Spleen (tissue), 11 donors: ENCODE results near the gene HINT2. TPM values are rescaled to one million over a fixed set of nuclear protein-coding genes. Genes with fewer than 3 reads are reported as not detected.
A peak's percentile ranks its signal among the peaks of the same experiment; 100 is the strongest.

Experiments used
- DNase-seq: peaks from one replicate; pipeline ENCODE4 v3.0.0-alpha.2; 2020
- H3K27ac ChIP-seq, 8 donors: fragments of 200-600 bp; sonication (generic) in 7 of 8; 1 replicate in 4 of 8; 2 replicates in 4 of 8; pipeline versions ENCODE4 v1.5.0 to v1.8.0; 2016 to 2021; ENCODE audit warnings: inconsistent platforms in 4 of 8, mild to moderate bottlenecking in 4 of 8, moderate library complexity in 1 of 8
- H3K27me3 ChIP-seq, 7 donors: fragments of 200-600 bp; sonication (generic) in 6 of 7; replicated peaks in 1 of 7; 1 replicate in 4 of 7; 2 replicates in 3 of 7; pipeline versions ENCODE4 v1.5.0 to v1.8.0; 2016 to 2021; ENCODE audit warnings: inconsistent platforms in 3 of 7, mild to moderate bottlenecking in 1 of 7
- H3K36me3 ChIP-seq, 6 donors: fragments of 200-600 bp; sonication (generic) in 5 of 6; 1 replicate in 4 of 6; 2 replicates in 2 of 6; pipeline versions ENCODE4 v1.5.0 to v1.8.0; 2016 to 2021; ENCODE audit warnings: inconsistent platforms in 2 of 6
- H3K4me1 ChIP-seq, 6 donors: fragments of 200-600 bp; sonication (generic) in 5 of 6; 1 replicate in 3 of 6; 2 replicates in 3 of 6; pipeline versions ENCODE4 v1.5.0 to v1.8.0; 2016 to 2021; ENCODE audit warnings: inconsistent platforms in 3 of 6
- H3K4me3 ChIP-seq, 8 donors: fragments of 200-600 bp; sonication (generic) in 7 of 8; 1 replicate in 4 of 8; 2 replicates in 4 of 8; pipeline versions ENCODE4 v1.5.0 to v1.8.0; 2016 to 2021; ENCODE audit warnings: inconsistent platforms in 4 of 8, mild to moderate bottlenecking in 4 of 8, moderate library complexity in 2 of 8
- H3K9me3 ChIP-seq, 8 donors: fragments of 200-600 bp; sonication (generic) in 7 of 8; 1 replicate in 4 of 8; 2 replicates in 4 of 8; pipeline versions ENCODE4 v1.5.0 to v1.8.0; 2016 to 2021; ENCODE audit warnings: inconsistent platforms in 4 of 8
- CTCF ChIP-seq, 11 experiments: fragments of 200-600 bp in 7 of 11; fragments of 450-650 bp in 4 of 11; sonication (generic) in 4 of 11; IDR thresholded peaks in 8 of 11; conservative IDR thresholded peaks in 3 of 11; 1 replicate in 7 of 11; 2 replicates in 4 of 11; pipeline versions ENCODE4 v1.4.0 to v1.8.0; 2016 to 2021; ENCODE audit warnings: antibody characterized with exemption in 11 of 11, inconsistent platforms in 4 of 11, mild to moderate bottlenecking in 1 of 11
- POLR2A ChIP-seq, 3 donors: fragments of 450-650 bp; IDR thresholded peaks; one replicate each; pipeline ENCODE4 v1.5.1; 2017; ENCODE audit warnings: antibody characterized with exemption in 3 of 3, mild to moderate bottlenecking in 1 of 3
- POLR2AphosphoS5 ChIP-seq, 3 donors: sonication (generic); formaldehyde crosslinking; IDR thresholded peaks; one replicate each; pipeline ENCODE4 v1.5.1; 2017; ENCODE audit warnings: antibody characterized with exemption in 3 of 3
- WGBS, 5 donors: extraction: QIAGEN DNeasy Blood & Tissue Kit in 3 of 5; methylation state at CpG; one replicate each; pipeline versions ENCODE4 v1.1.5 to v1.1.7; 2013 to 2018; 5-methylcytosine and 5-hydroxymethylcytosine counted together
- intact Hi-C: fragments of 100-400 bp; cut with DNase I; formaldehyde crosslinking; loops from one replicate; pipeline ENCODE4 v1.15.0; 2023; ENCODE audit warnings: low total_unique reads
- polyA plus RNA-seq, 3 donors: library from polyadenylated mRNA; stranded (reverse); fragments of 200-250 nt; gene quantifications; one replicate each; pipeline ENCODE4 v1.2.1, GENCODE V29; 2013
- total RNA-seq, 7 donors: library from RNA; depleted of rRNA in 3 of 7; stranded (reverse); fragments of >200 nt in 3 of 7; fragmentation: NEBNext Ultra II Directional in 4 of 7; extraction: Animal tissue kit (Norgen Biotek cat#: 25700) in 4 of 7; gene quantifications; one replicate each; pipeline versions ENCODE4 v1.1.0 to v1.2.1, GENCODE V29; 2016 to 2021
- donor health status: healthy with polysubstance abuse.
- donor health status: DM: no; HTN: no; CAD: no; lungs with moderate emphysema.
- donor health status: DM: no; HTN: no; CAD: no.
- donor health status: Bipolar disorder and iron deficiency.
- donor health status: healthy.
- donor health status: DM: no; HTN: no; CAD: no.
- donor health status: DM: yes; HTN: yes; CAD: no.

The HINT2 gene
- total and polyA plus RNA-seq, 10 donors: 20.1 to 73.6 (median 25.1) TPM

- H3K4me3 ChIP-seq: no peak overlapping the region
- TF ChIP-seq POLR2AphosphoS5 (IDR thresholded peaks at IDR 0.05): no peak
- no peak for TF ChIP-seq POLR2A (IDR thresholded peaks at IDR 0.05)
- TF ChIP-seq CTCF (IDR thresholded peaks at IDR 0.05 in 8 of 11, conservative IDR thresholded peaks at IDR 0.05 in 3 of 11): no peak
- WGBS, 5 donors: 69 to 78% (median 73%) methylated on average over 12 of the region's 12 CpGs
- H3K27ac ChIP-seq: no peak overlapping the region
- DNase-seq: no peak
- H3K9me3 ChIP-seq: no peaks in the 10 kb centered on the region
- intact Hi-C loops: no loop called here
- H3K27me3 ChIP-seq: peaks cover 0 to 48% (median 0%) of the 10 kb centered on the region in 7 donors
- H3K36me3 ChIP-seq: no peaks in the 10 kb centered on the region
- H3K4me1 ChIP-seq: peaks cover 0 to 11% (median 0%) of the 10 kb centered on the region in 6 donors
Measured at GRCh38 chr9:35861161-35861897, 46.5 kb upstream of the HINT2 start.

- intact Hi-C loops: no loop called here
- no peak for DNase-seq
- H3K4me3 ChIP-seq: no peak overlapping the region
- whole genome bisulfite sequencing, 5 donors: 39 to 65% (median 49%) methylated on average over 2 to 3 of the region's 3 CpGs
- H3K27me3 ChIP-seq: peaks cover 0 to 48% (median 0%) of the 10 kb centered on the region in 7 donors
- H3K36me3 ChIP-seq: no peaks in the 10 kb centered on the region
- H3K27ac ChIP-seq: no peak overlapping the region
- H3K9me3 ChIP-seq: no peaks in the 10 kb centered on the region
- TF ChIP-seq CTCF (IDR thresholded peaks at IDR 0.05 in 8 of 11, conservative IDR thresholded peaks at IDR 0.05 in 3 of 11) (no peak), POLR2AphosphoS5 (IDR thresholded peaks at IDR 0.05) (no peak), POLR2A (IDR thresholded peaks at IDR 0.05) (no peak)
- H3K4me1 ChIP-seq: peaks cover 0 to 11% (median 0%) of the 10 kb centered on the region in 6 donors
Measured at GRCh38 chr9:35859990-35860339, 45.1 kb upstream of the HINT2 start.

GRCh38 chr9:35859310-35859989 is 44.6 kb upstream of the HINT2 start:
- DNase-seq: no peak
- H3K36me3 ChIP-seq: no peaks in the 10 kb centered on the region
- WGBS, 5 donors: 54 to 69% (median 62%) methylated on average over 13 to 16 of the region's 16 CpGs
- TF ChIP-seq POLR2AphosphoS5 (IDR thresholded peaks at IDR 0.05) (peak in 1 of 3 donors; percentile 12), POLR2A (IDR thresholded peaks at IDR 0.05) (no peak), CTCF (IDR thresholded peaks at IDR 0.05 in 8 of 11, conservative IDR thresholded peaks at IDR 0.05 in 3 of 11) (peak in 2 of 11 experiments; percentile 11 to 18)
- intact Hi-C loops: no loop called here
- peaks cover 0 to 11% (median 0%) of the 10 kb centered on the region in 6 donors for H3K4me1 ChIP-seq
- H3K4me3 ChIP-seq: no peak overlapping the region
- H3K27me3 ChIP-seq: peaks cover 0 to 43% (median 0%) of the 10 kb centered on the region in 7 donors
- no peaks in the 10 kb centered on the region for H3K9me3 ChIP-seq
- H3K27ac ChIP-seq: no peak overlapping the region

GRCh38 chr9:35858458-35858857 is 43.6 kb upstream of the HINT2 start:
- TF ChIP-seq POLR2A (IDR thresholded peaks at IDR 0.05): no peak
- TF ChIP-seq CTCF (IDR thresholded peaks at IDR 0.05 in 8 of 11, conservative IDR thresholded peaks at IDR 0.05 in 3 of 11): no peak
- no peak for TF ChIP-seq POLR2AphosphoS5 (IDR thresholded peaks at IDR 0.05)
- Histone ChIP-seq H3K4me1 (peaks cover 0 to 11% (median 0%) of the 10 kb centered on the region in 6 donors), H3K9me3 (no peaks in the 10 kb centered on the region), H3K27ac (no peak overlapping the region), H3K27me3 (peaks cover 0 to 43% (median 0%) of the 10 kb centered on the region in 7 donors), H3K4me3 (no peak overlapping the region), H3K36me3 (no peaks in the 10 kb centered on the region)
- DNase-seq: no peak
- WGBS, 5 donors: 62 to 81% (median 78%) methylated on average over 5 of the region's 5 CpGs
- intact Hi-C loops: no loop called here
